ENCODE data around the gene OSBPL2.

OSBPL2 gene

GRCh38 chr20:62215991-62216635, 22.2 kb upstream of the OSBPL2 start:
- Histone ChIP-seq H3K27me3 (ENCODE audit: insufficient read depth, low read length) (peaks cover 37% of the 10 kb centered on the region), H4K12ac (ENCODE audit: low read depth, low read length) (no peak overlapping the region), H3K4ac (ENCODE audit: low read depth, low read length) (no peak overlapping the region), H2AK5ac (ENCODE audit: low read length) (no peak overlapping the region), H3K9me3 (ENCODE audit: insufficient read depth, low read depth, low read length) (peaks cover 2% of the 10 kb centered on the region), H2BK12ac (ENCODE audit: low read length) (no peak overlapping the region), H4K8ac (ENCODE audit: low read depth, low read length) (no peak overlapping the region), H4K91ac (ENCODE audit: low read depth, low read length) (no peak overlapping the region), H3K4me3 (ENCODE audit: low read depth, low read length) (no peak overlapping the region), H3K36me3 (ENCODE audit: control insufficient read depth in 1 of 2, insufficient read depth in 2 of 2, low read length in 2 of 2) (no peaks in the 10 kb centered on the region), H3K79me2 (ENCODE audit: control insufficient read depth, insufficient read depth, low read length, poor library complexity) (no peaks in the 10 kb centered on the region), H2AFZ (ENCODE audit: insufficient read depth, low read length, poor library complexity) (no peak overlapping the region), H2BK5ac (ENCODE audit: low read depth, low read length, poor library complexity) (no peak overlapping the region), H2BK120ac (ENCODE audit: insufficient read depth, low read length, poor library complexity) (no peak overlapping the region), H3K79me1 (ENCODE audit: low read length) (no peaks in the 10 kb centered on the region), H3K9ac (ENCODE audit: low read length) (no peak overlapping the region), H3K27ac (ENCODE audit: low read depth, low read length) (no peak overlapping the region), H3K18ac (ENCODE audit: low read length) (no peak overlapping the region), H3K14ac (ENCODE audit: low read length) (no peak overlapping the region), H3K4me2 (ENCODE audit: low read length) (no peak overlapping the region), H3K23ac (ENCODE audit: low read length) (no peak overlapping the region), H3K4me1 (ENCODE audit: control insufficient read depth in 1 of 2, insufficient read depth in 2 of 2, low read length in 2 of 2) (peaks cover 4 to 6% of the 10 kb centered on the region in 2 experiments)
- no CpG with 5 or more reads among the region's 40 CpGs for WGBS (ENCODE audit: extremely low coverage, insufficient coverage, insufficient read length)
- no peak for DNase-seq

GRCh38 chr20:62216636-62217566, 21.4 kb upstream of the OSBPL2 start:
- WGBS (ENCODE audit: extremely low coverage, insufficient coverage, insufficient read length) = no CpG with 5 or more reads among the region's 26 CpGs
- H3K79me1 ChIP-seq (ENCODE audit: low read length) = no peaks in the 10 kb centered on the region
- H2AFZ ChIP-seq (ENCODE audit: insufficient read depth, low read length, poor library complexity) = no peak overlapping the region

DNA sequence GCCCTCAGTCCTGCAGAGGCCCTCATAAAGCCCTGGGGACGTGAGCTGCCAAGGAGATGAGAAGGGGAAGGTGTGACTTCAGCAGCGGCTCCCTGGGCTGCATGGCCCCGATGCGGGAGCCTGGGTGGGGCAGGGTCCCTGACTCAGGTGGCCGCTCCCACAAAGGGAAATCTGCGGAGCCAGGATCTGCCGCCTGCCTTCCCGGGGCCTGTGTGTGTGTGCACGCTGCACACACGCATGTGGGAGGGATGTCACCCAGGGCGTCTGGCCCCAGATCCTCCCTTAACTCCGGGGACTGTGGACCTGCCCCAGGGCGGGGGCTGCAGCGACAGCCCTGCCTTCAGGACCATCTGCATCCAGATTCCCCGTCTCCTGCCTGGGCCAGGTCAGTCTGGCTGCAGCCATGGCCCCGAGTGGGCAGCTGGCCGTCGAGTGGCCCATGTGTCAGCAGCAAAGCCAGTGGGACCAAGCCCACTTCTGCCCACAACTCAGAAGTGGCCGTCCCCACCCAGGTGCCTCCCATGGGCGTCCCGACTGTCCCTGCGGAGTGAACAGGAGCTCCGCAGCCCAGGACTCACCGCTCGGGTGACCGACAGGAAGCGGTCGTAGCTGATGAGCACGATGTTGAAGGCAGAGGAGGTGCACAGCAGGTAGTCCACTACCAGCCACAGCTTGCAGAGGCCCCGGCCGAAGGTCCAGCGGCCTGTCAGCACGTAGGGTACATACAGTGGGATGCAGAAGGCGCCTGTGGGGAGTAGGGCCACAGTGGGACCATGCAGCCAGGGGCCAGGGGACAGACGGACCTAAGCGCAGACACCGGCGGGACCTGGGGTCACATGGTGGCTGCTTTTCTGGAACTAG, 20.2 kb upstream of the OSBPL2 start:
- Histone ChIP-seq H3K27ac (ENCODE audit: low read depth, low read length) (no peak overlapping the region), H3K4me2 (ENCODE audit: low read length) (no peak overlapping the region), H3K18ac (ENCODE audit: low read length) (no peak overlapping the region), H2BK120ac (ENCODE audit: insufficient read depth, low read length, poor library complexity) (no peak overlapping the region), H2BK5ac (ENCODE audit: low read depth, low read length, poor library complexity) (no peak overlapping the region), H2BK12ac (ENCODE audit: low read length) (no peak overlapping the region), H3K9ac (ENCODE audit: low read length) (no peak overlapping the region), H3K14ac (ENCODE audit: low read length) (no peak overlapping the region), H3K4ac (ENCODE audit: low read depth, low read length) (no peak overlapping the region), H4K91ac (ENCODE audit: low read depth, low read length) (no peak overlapping the region), H4K8ac (ENCODE audit: low read depth, low read length) (no peak overlapping the region), H3K27me3 (ENCODE audit: insufficient read depth, low read length) (peaks cover 49% of the 10 kb centered on the region), H3K23ac (ENCODE audit: low read length) (no peak overlapping the region), H3K4me3 (ENCODE audit: low read depth, low read length) (no peak overlapping the region), H3K79me1 (ENCODE audit: low read length) (no peaks in the 10 kb centered on the region), H3K9me3 (ENCODE audit: insufficient read depth, low read depth, low read length) (peaks cover 2% of the 10 kb centered on the region), H2AK5ac (ENCODE audit: low read length) (no peak overlapping the region), H3K79me2 (ENCODE audit: control insufficient read depth, insufficient read depth, low read length, poor library complexity) (no peaks in the 10 kb centered on the region), H3K36me3 (ENCODE audit: control insufficient read depth in 1 of 2, insufficient read depth in 2 of 2, low read length in 2 of 2) (no peaks in the 10 kb centered on the region), H3K4me1 (ENCODE audit: control insufficient read depth in 1 of 2, insufficient read depth in 2 of 2, low read length in 2 of 2) (peaks cover 4 to 6% of the 10 kb centered on the region in 2 experiments), H4K12ac (ENCODE audit: low read depth, low read length) (no peak overlapping the region), H2AFZ (ENCODE audit: insufficient read depth, low read length, poor library complexity) (no peak overlapping the region)
- DNase-seq = no peak
- no CpG with 5 or more reads among the region's 38 CpGs for WGBS (ENCODE audit: extremely low coverage, insufficient coverage, insufficient read length)

More at GRCh38 chr20:62216636-62217566, 21.4 kb upstream of the OSBPL2 start:
- Histone ChIP-seq H3K14ac (ENCODE audit: low read length) (no peak overlapping the region), H3K23ac (ENCODE audit: low read length) (no peak overlapping the region), H3K79me2 (ENCODE audit: control insufficient read depth, insufficient read depth, low read length, poor library complexity) (no peaks in the 10 kb centered on the region), H2BK12ac (ENCODE audit: low read length) (no peak overlapping the region), H2BK120ac (ENCODE audit: insufficient read depth, low read length, poor library complexity) (no peak overlapping the region), H4K91ac (ENCODE audit: low read depth, low read length) (no peak overlapping the region), H2AK5ac (ENCODE audit: low read length) (no peak overlapping the region), H3K27me3 (ENCODE audit: insufficient read depth, low read length) (peaks cover 44% of the 10 kb centered on the region), H4K8ac (ENCODE audit: low read depth, low read length) (no peak overlapping the region), H4K12ac (ENCODE audit: low read depth, low read length) (no peak overlapping the region), H3K4me2 (ENCODE audit: low read length) (no peak overlapping the region), H2BK5ac (ENCODE audit: low read depth, low read length, poor library complexity) (no peak overlapping the region), H3K4me3 (ENCODE audit: low read depth, low read length) (no peak overlapping the region), H3K4ac (ENCODE audit: low read depth, low read length) (no peak overlapping the region), H3K9me3 (ENCODE audit: insufficient read depth, low read depth, low read length) (peaks cover 2% of the 10 kb centered on the region), H3K9ac (ENCODE audit: low read length) (no peak overlapping the region), H3K18ac (ENCODE audit: low read length) (no peak overlapping the region), H3K27ac (ENCODE audit: low read depth, low read length) (no peak overlapping the region), H3K4me1 (ENCODE audit: control insufficient read depth in 1 of 2, insufficient read depth in 2 of 2, low read length in 2 of 2) (peaks cover 4 to 6% of the 10 kb centered on the region in 2 experiments), H3K36me3 (ENCODE audit: control insufficient read depth in 1 of 2, insufficient read depth in 2 of 2, low read length in 2 of 2) (no peaks in the 10 kb centered on the region)
- no peak for DNase-seq

All from trophoblast cell (in vitro differentiated cells and primary cell).